Neural cell (in vitro differentiated cells): ENCODE results near the gene TMEM44.

Source experiments
- CTCF ChIP-seq: fragments of 450-650 bp; IDR thresholded peaks from 2 replicates; pipeline ENCODE4 v1.5.1; 2014; ENCODE audit warnings: antibody characterized with exemption, mild to moderate bottlenecking, moderate library complexity; ENCODE audit not compliant: poor library complexity, severe bottlenecking
- EP300 ChIP-seq: fragments of 450-650 bp; conservative IDR thresholded peaks from 2 replicates; pipeline ENCODE4 v1.6.1; 2014; ENCODE audit warnings: antibody characterized with exemption, mild to moderate bottlenecking, moderate library complexity; ENCODE audit not compliant: poor library complexity, severe bottlenecking
- EZH2 ChIP-seq: fragments of 200-600, 300-800 bp; shearing (Covaris generic), sonication (generic); IDR thresholded peaks from 2 replicates; pipeline ENCODE4 v1.6.1; 2014; ENCODE audit warnings: antibody characterized with exemption, low read length, borderline replicate concordance, mild to moderate bottlenecking; ENCODE audit not compliant: insufficient read depth, poor library complexity, severe bottlenecking
- POLR2AphosphoS5 ChIP-seq: IDR thresholded peaks from 2 replicates; pipeline ENCODE4 v1.6.1; 2012
- RAD21 ChIP-seq: fragments of 450-650 bp; conservative IDR thresholded peaks from 2 replicates; pipeline ENCODE4 v1.6.1; 2014; ENCODE audit warnings: antibody characterized with exemption, mild to moderate bottlenecking, moderate library complexity
- REST ChIP-seq: IDR thresholded peaks from 2 replicates; pipeline ENCODE4 v1.6.1; 2012; ENCODE audit warnings: borderline replicate concordance
- SMC3 ChIP-seq: fragments of 450-650 bp; conservative IDR thresholded peaks from 2 replicates; pipeline ENCODE4 v1.6.1; 2014; ENCODE audit warnings: antibody characterized with exemption, mild to moderate bottlenecking, moderate library complexity; ENCODE audit not compliant: poor library complexity
- TAF1 ChIP-seq: IDR thresholded peaks from 2 replicates; pipeline ENCODE4 v1.6.1; 2012; ENCODE audit warnings: low read depth

- no peak for TF ChIP-seq CTCF
- TF ChIP-seq RAD21: no peak
- TF ChIP-seq EZH2: no peak
- TF ChIP-seq POLR2AphosphoS5: no peak
- no peak for TF ChIP-seq EP300
- TF ChIP-seq REST: no peak
- no peak for TF ChIP-seq SMC3
- TF ChIP-seq TAF1: no peak
These were observed 45.7 kb downstream of the TMEM44 start for GRCh38 chr3:194587438-194587931.
